H9 (cell line): ENCODE measurements around the gene PDE4B. TPM values are rescaled to one million over a fixed set of nuclear protein-coding genes. Genes with fewer than 3 reads are reported as not detected.

ENCODE experiments used
- DNase-seq: peaks from one replicate; pipeline ENCODE4 v3.0.0-alpha.2; 2017
- H2AFZ ChIP-seq: one replicate; pipeline ENCODE4 v1.6.1; 2013; ENCODE audit warnings: mild to moderate bottlenecking, low read length, control low read depth, moderate library complexity
- H2AK5ac ChIP-seq: 2 replicates; pipeline ENCODE4 v1.6.1; 2013; ENCODE audit warnings: low read length, control low read depth, mixed read lengths; ENCODE audit not compliant: insufficient read length
- H2BK120ac ChIP-seq: one replicate; pipeline ENCODE4 v1.6.1; 2013; ENCODE audit warnings: low read depth, mild to moderate bottlenecking, low read length, control low read depth, inconsistent platforms; ENCODE audit not compliant: poor library complexity, severe bottlenecking
- H2BK12ac ChIP-seq: 2 replicates; pipeline ENCODE4 v1.6.1; 2013; ENCODE audit warnings: low read length, control low read depth, mixed read lengths, low read depth; ENCODE audit not compliant: insufficient read length
- H2BK15ac ChIP-seq: 2 replicates; pipeline ENCODE4 v1.6.1; 2013; ENCODE audit warnings: low read depth, low read length, control low read depth
- H2BK20ac ChIP-seq: one replicate; pipeline ENCODE4 v1.6.1; 2013; ENCODE audit warnings: low read depth, mild to moderate bottlenecking, low read length, control low read depth, inconsistent platforms; ENCODE audit not compliant: poor library complexity, severe bottlenecking
- H2BK5ac ChIP-seq: 2 replicates; pipeline ENCODE4 v1.6.1; 2013; ENCODE audit warnings: low read length, control low read depth, mixed read lengths; ENCODE audit not compliant: insufficient read length
- H3K14ac ChIP-seq: 2 replicates; pipeline ENCODE4 v1.6.1; 2013; ENCODE audit warnings: low read length, control low read depth; ENCODE audit not compliant: insufficient read depth
- H3K18ac ChIP-seq: 2 replicates; pipeline ENCODE4 v1.6.1; 2013; ENCODE audit warnings: low read depth, mild to moderate bottlenecking, mixed read lengths, low read length, control low read depth; ENCODE audit not compliant: insufficient read length
- H3K23ac ChIP-seq: 2 replicates; pipeline ENCODE4 v1.6.1; 2013; ENCODE audit warnings: low read length, control low read depth, mixed read lengths, low read depth; ENCODE audit not compliant: insufficient read length
- H3K23me2 ChIP-seq: 2 replicates; pipeline ENCODE4 v1.6.1; 2013; ENCODE audit warnings: low read depth, mild to moderate bottlenecking, mixed read lengths, low read length, control low read depth; ENCODE audit not compliant: insufficient read length, poor library complexity, severe bottlenecking
- H3K27ac ChIP-seq: 2 replicates; pipeline ENCODE4 v1.5.1; 2013; ENCODE audit warnings: low read length, control low read depth, mixed read lengths, low read depth; ENCODE audit not compliant: insufficient read length
- H3K27me3 ChIP-seq: 2 replicates; pipeline ENCODE4 v1.6.1; 2013; ENCODE audit warnings: low read length, control low read depth, inconsistent platforms; ENCODE audit not compliant: insufficient read depth
- H3K4ac ChIP-seq: 2 replicates; pipeline ENCODE4 v1.6.1; 2013; ENCODE audit warnings: low read depth, mild to moderate bottlenecking, control low read depth, inconsistent platforms, low read length, moderate library complexity
- H3K4me1 ChIP-seq: 2 replicates; pipeline ENCODE4 v1.6.1; 2013; ENCODE audit warnings: low read length, control low read depth, inconsistent platforms; ENCODE audit not compliant: insufficient read depth
- H3K4me2 ChIP-seq: 2 replicates; pipeline ENCODE4 v1.6.1; 2013; ENCODE audit warnings: low read length, control low read depth, mixed read lengths; ENCODE audit not compliant: insufficient read length, insufficient read depth
- H3K56ac ChIP-seq: 2 replicates; pipeline ENCODE4 v1.6.1; 2013; ENCODE audit warnings: low read depth, mild to moderate bottlenecking, mixed read lengths, low read length, control low read depth; ENCODE audit not compliant: insufficient read length
- H3K79me1 ChIP-seq: 2 replicates; pipeline ENCODE4 v1.6.1; 2013; ENCODE audit warnings: low read depth, mild to moderate bottlenecking, moderate library complexity, low read length, control low read depth, inconsistent platforms; ENCODE audit not compliant: insufficient read depth, poor library complexity, severe bottlenecking
- H3K79me2 ChIP-seq: 2 replicates; pipeline ENCODE4 v1.6.1; 2013; ENCODE audit warnings: low read length, control low read depth, inconsistent platforms; ENCODE audit not compliant: insufficient read depth
- H3K9ac ChIP-seq: 2 replicates; pipeline ENCODE4 v1.6.1; 2013; ENCODE audit warnings: low read length, control low read depth, mixed read lengths; ENCODE audit not compliant: insufficient read length; ENCODE audit errors: extremely low read depth
- H3K9me3 ChIP-seq: one replicate; pipeline ENCODE4 v1.6.1; 2013; ENCODE audit warnings: low read depth, low read length, inconsistent platforms; ENCODE audit not compliant: control insufficient read depth
- H3T11ph ChIP-seq: one replicate; pipeline ENCODE4 v1.6.1; 2013; ENCODE audit warnings: mild to moderate bottlenecking, low read length, control low read depth, inconsistent platforms
- H4K20me1 ChIP-seq: one replicate; pipeline ENCODE4 v1.6.1; 2013; ENCODE audit not compliant: control insufficient read depth, insufficient read length, insufficient read depth
- H4K5ac ChIP-seq: 2 replicates; pipeline ENCODE4 v1.6.1; 2013; ENCODE audit warnings: low read depth, mild to moderate bottlenecking, mixed read lengths, low read length, control low read depth; ENCODE audit not compliant: insufficient read length
- H4K8ac ChIP-seq: replicated peaks from 2 replicates; pipeline ENCODE4 v1.6.1; 2013; ENCODE audit warnings: low read length, control low read depth, mixed read lengths, low read depth; ENCODE audit not compliant: insufficient read length
- H4K91ac ChIP-seq: 2 replicates; pipeline ENCODE4 v1.6.1; 2013; ENCODE audit warnings: low read depth, mild to moderate bottlenecking, moderate library complexity, mixed read lengths, low read length, control low read depth; ENCODE audit not compliant: insufficient read length
- H3K27ac Mint-ChIP-seq, 3 experiments: 2 replicates in 2 of 3; 3 replicates in 1 of 3; pipeline ENCODE4 v1.8.0; 2020 to 2021; ENCODE audit warnings: mixed read lengths in 3 of 3, mild to moderate bottlenecking in 1 of 3, moderate library complexity in 1 of 3
- H3K27me3 Mint-ChIP-seq: 2 replicates; pipeline ENCODE4 v1.8.0; 2021; ENCODE audit warnings: low read depth, mild to moderate bottlenecking, moderate library complexity, mixed read lengths
- H3K36me3 Mint-ChIP-seq, 3 experiments: 2 replicates in 2 of 3; 3 replicates in 1 of 3; pipeline ENCODE4 v1.8.0; 2020 to 2021; ENCODE audit warnings: low read depth in 3 of 3, mixed read lengths in 3 of 3; ENCODE audit not compliant: insufficient read depth in 1 of 3
- H3K4me1 Mint-ChIP-seq, 2 experiments: 2 replicates each; pipeline ENCODE4 v1.8.0; 2020; ENCODE audit warnings: mixed read lengths in 2 of 2
- H3K4me3 Mint-ChIP-seq, 2 experiments: 2 replicates in 1 of 2; 3 replicates in 1 of 2; pipeline ENCODE4 v1.8.0; 2020 to 2021; ENCODE audit warnings: mild to moderate bottlenecking in 2 of 2, mixed read lengths in 2 of 2, moderate library complexity in 1 of 2
- H3K9me3 Mint-ChIP-seq, 2 experiments: 2 replicates in 1 of 2; 3 replicates in 1 of 2; pipeline ENCODE4 v1.8.0; 2020; ENCODE audit warnings: mild to moderate bottlenecking in 2 of 2, mixed read lengths in 2 of 2, moderate library complexity in 1 of 2
- WGBS: extraction: QIAGEN DNeasy Blood & Tissue Kit; methylation state at CpG from one replicate; pipeline ENCODE4 v1.1.7; 2013; ENCODE audit warnings: missing lambda C conversion rate, low lambda C conversion rate, mixed read lengths; ENCODE audit not compliant: insufficient read length; ENCODE audit errors: extremely low coverage; 5-methylcytosine and 5-hydroxymethylcytosine counted together
- total RNA-seq: library from RNA; stranded (reverse); gene quantifications from 2 replicates; pipeline ENCODE4 v1.2.1, GENCODE V29; 2021
- TF ChIP-seq, protein P1 (sequence below): fragments of 200-600 bp; sonication (generic); conservative IDR thresholded peaks from 3 replicates; pipeline ENCODE4 v1.8.0; 2021; ENCODE audit warnings: antibody characterized with exemption, mild to moderate bottlenecking

The PDE4B gene
- total RNA-seq, 1 experiment from 2014 or later, result 19.8 TPM

GRCh38 chr1:66206563-66207144 is 414.0 kb downstream of the PDE4B start:
- Histone ChIP-seq H2BK20ac (no peak overlapping the region), H3K4me2 (no peak overlapping the region), H3K79me2 (no peaks in the 10 kb centered on the region), H2AFZ (no peak overlapping the region), H3K23me2 (no peaks in the 10 kb centered on the region), H3K56ac (no peak overlapping the region), H3K79me1 (no peaks in the 10 kb centered on the region), H3K27ac (no peak overlapping the region), H4K5ac (no peak overlapping the region), H2BK120ac (no peak overlapping the region), H3K4ac (no peak overlapping the region), H4K91ac (no peak overlapping the region), H2BK15ac (no peak overlapping the region), H3K9me3 (peaks cover 11% of the 10 kb centered on the region), H2BK12ac (no peak overlapping the region), H3K18ac (no peak overlapping the region), H3K27me3 (no peaks in the 10 kb centered on the region), H3T11ph (no peak overlapping the region), H3K4me1 (no peaks in the 10 kb centered on the region), H2AK5ac (no peak overlapping the region), H3K9ac (no peak overlapping the region), H3K14ac (no peak overlapping the region), H3K23ac (no peak overlapping the region), H2BK5ac (no peak overlapping the region), H4K20me1 (no peaks in the 10 kb centered on the region), H4K8ac (no peak overlapping the region)
- no CpG with 5 or more reads among the region's 2 CpGs for WGBS
- Mint-ChIP-seq H3K9me3 (peaks cover 29 to 40% of the 10 kb centered on the region in 2 experiments), H3K4me1 (no peaks in the 10 kb centered on the region), H3K27ac (no peak overlapping the region), H3K4me3 (no peak overlapping the region), H3K27me3 (peaks cover 2% of the 10 kb centered on the region; the same call in 1 of the 2 replicates), H3K36me3 (peaks cover 7 to 24% (median 9%) of the 10 kb centered on the region in 3 experiments)
- DNase-seq, result no peak
- TF ChIP-seq, protein P1, sequence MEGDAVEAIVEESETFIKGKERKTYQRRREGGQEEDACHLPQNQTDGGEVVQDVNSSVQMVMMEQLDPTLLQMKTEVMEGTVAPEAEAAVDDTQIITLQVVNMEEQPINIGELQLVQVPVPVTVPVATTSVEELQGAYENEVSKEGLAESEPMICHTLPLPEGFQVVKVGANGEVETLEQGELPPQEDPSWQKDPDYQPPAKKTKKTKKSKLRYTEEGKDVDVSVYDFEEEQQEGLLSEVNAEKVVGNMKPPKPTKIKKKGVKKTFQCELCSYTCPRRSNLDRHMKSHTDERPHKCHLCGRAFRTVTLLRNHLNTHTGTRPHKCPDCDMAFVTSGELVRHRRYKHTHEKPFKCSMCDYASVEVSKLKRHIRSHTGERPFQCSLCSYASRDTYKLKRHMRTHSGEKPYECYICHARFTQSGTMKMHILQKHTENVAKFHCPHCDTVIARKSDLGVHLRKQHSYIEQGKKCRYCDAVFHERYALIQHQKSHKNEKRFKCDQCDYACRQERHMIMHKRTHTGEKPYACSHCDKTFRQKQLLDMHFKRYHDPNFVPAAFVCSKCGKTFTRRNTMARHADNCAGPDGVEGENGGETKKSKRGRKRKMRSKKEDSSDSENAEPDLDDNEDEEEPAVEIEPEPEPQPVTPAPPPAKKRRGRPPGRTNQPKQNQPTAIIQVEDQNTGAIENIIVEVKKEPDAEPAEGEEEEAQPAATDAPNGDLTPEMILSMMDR, result no peak
